GM19025 (cell line): ENCODE results near the gene SUCNR1.
"Not testable (repeated sequence)": the region's sequence is repeated elsewhere in the genome, so short reads cannot be mapped to it uniquely, and the experiment has no call there.

ENCODE experiments used
- ATAC-seq: cut with Tn5 transposase; IDR thresholded peaks from one replicate; pipeline ENCODE4 v1.9.1; 2021; ENCODE audit warnings: mild to moderate bottlenecking, low read depth, moderate library complexity; ENCODE audit not compliant: unreplicated experiment

Gene SUCNR1

DNA sequence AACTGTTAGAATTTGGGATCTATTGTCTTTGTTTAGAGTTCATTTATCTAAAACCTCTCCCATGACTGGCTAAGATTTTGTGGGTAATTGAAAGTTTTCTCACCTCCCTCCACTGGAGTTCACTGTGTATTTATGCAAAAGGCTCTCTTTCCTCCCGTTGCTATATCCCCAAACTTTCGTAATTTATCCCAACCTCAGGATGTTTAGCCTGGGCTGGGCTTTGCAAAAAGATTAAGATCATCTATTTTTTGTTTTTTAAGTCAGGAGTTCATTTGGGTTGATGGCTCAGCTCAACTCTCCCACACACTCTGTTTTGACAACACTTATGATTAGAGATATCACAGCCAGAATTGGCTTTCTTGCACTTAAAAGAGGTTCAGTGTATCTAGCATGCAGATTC, 27.0 kb downstream of the SUCNR1 start:
- ATAC-seq = no peak

DNA sequence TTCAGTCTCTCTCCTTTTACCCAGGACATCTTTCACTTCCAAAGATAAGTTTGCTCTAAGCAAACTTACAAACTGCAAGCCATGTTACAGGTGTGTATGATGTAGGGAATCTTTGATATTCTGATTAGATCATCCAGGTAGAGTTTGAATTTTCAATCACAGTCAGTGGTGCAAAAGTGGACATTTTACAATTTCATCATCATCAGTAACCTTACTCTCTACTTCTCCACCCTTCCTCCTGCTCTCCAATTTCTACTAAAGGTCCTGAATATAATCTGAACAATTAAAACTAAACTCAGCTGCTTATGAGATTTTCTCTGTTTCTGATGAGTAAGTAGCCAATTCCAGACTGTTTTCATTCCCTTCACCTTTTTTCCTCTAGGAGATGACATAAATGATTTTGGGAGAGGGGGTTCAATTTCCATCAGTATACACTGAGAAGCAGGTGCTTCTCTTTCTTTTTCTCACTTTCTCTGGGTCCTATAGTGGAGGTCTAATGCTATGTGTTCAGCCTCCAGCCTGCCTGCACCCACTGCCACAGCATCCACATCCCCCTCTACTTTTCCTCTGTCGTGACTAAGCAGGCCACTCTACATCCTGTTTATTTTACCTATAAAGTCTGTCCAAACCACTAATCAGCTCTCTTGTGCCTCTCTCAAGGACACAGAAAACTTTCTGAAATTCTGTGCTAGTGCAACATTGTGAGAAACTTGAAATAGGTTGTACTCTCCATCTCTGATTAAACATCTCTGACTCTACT, 27.6 kb downstream of the SUCNR1 start:
- ATAC-seq = no peak

DNA sequence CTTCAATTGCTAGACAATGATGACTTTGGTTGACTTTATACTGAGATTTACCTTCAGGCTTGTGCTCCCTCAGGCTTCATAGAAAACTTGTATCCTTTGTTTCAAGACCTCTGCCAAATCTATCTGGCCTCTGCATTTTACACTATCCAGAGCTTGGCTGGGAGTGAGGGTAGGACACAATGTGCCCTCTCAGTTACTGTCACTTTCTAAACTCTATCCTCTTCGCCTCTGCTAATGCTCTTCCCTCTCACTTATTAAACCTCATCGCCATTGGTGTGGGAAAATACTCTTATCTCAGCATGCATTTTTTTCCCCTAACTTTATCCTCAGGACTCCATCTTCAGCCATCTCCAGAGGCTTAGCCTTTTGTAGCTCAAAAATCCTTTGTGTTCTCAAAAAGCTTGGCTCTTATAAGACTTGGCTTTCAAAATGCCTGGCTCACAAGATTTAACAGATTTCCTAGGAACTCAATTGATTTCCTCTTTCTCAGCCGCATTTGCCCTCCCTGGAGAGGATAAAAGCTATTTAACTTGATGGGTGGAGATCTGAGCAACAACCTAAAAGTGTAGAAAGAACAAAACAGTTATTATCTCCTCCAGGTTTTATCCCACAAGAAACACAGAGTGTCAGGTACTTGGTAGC, 28.3 kb downstream of the SUCNR1 start:
- no peak for ATAC-seq

DNA sequence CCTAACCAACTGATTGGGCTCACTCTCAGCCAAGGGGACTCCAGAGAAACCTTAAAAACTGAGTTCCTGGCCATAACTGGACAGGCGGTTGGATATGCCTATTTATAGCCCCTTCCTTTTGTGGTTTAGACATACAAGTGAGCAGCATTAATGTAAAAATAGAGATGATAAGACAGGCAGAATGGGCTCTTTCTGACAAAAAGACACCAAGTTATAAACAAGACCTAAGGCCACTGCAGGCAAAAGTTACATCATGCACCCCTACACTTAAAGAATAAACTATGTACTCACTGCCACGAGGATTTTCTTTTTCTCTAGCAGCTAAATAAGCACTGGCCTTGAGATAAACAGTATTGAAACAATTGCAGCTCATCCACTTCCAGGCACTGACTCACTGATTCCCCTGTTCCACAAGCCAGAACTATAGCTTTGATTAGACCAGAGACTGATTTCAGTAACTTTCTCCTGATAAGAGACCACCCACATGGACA, 30.1 kb downstream of the SUCNR1 start:
- ATAC-seq = no peak

DNA sequence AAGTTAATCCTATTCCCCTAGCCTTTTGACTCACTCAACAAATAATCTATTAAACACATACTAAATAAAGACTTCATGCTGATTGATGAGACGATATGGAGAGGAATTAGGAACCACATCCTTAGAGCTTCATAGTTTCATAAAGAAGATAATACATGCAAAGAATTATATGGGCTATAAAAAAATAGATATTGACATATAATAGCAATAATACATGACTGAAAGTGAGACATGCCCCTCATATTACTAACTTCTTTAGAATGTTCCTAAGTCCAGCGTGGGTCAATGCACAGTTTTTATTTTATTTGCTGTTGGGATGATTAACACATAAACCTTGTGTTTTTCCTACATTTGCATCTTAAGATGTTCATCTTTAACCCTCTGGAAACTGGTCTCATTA, 32.2 kb downstream of the SUCNR1 start:
- ATAC-seq = no peak

DNA sequence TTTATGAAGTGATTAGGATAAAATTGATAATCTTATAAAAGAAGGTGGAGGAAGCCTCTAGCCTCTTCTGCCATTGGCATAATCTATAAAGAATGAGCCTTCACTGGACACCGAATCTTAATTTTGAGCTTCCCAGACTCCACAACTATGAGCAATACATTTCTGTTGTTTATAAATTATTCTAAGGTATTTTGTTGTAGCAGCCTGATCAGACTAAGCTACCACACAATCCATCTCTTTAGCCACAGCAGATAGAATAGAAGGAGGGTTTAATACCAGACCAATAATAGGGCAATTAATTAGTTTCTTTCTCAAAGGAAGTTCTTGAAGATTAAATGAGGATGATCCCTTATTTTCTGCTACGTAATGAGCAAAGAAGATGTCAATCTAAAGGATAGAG, 33.3 kb downstream of the SUCNR1 start:
- no peak for ATAC-seq

DNA sequence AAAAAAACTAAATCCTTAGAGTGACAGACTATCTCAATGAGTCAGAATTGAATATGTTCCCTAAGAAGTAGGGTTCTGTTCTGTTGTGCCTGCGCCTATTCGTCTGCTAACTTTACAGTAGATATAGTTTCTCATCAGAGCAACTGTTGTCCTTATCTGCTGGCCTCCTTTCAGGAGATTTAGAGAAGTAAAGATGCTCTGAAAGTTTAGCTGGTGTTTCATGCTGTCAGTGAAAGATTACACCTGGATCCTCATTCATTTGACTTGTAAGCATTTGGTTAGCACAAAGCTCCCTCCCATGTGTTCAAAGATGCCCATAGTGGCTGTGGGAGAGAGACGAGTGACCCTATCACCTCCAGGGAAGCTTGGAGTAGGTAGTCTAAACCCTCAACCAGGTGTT, 35.0 kb downstream of the SUCNR1 start:
- no peak for ATAC-seq

DNA sequence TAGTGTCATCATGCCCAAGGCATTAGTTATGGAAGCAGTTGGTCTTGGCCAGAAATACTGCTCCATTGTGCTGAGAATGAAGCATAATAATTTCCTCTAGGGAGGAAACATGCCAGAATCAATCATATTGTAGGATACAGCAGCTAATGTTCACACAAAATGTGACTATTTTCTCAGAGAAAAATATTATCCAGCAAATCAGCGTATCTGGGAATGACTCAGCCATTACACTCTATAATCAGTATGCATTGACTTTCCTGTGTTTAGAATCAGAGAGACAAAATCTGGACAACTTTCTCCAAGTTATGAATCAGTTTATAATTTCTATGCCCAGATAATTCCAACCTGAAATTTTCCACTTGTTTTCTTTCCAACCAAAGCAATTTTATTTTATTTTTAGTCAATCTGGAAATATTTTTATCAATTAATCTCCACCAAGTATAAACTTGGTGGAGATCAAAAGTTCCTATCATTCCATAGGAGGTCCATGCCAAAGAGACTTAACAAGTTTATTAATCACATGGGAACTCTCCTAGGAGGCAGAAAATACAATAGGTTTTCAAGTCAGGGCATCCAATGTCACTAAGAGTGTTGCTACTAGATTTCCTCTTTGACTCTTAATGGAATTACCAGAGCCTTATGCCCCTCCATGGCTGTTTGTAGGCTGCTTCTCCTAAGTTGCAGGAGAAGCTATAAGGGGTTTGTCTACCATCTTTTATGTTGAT, 36.4 kb downstream of the SUCNR1 start:
- ATAC-seq = no peak

DNA sequence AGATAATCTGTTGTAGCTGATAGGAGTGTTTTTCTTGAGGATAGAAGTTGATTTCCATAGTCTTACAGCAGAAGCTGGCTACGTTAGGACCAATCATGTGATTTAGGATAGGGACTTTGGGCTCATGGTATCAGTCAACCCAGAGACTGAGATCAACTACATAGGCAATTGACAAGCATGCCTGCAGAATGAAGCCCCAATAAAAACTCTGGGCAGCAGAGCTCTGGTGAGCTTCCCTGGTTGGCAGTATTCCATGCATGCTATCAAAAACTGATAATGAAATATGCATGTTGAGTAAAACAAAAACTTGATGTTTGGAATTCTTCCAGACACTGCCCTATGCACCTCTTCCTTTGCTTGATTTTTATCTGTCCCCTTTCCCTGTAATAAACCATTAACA, 38.0 kb downstream of the SUCNR1 start:
- no peak for ATAC-seq

DNA sequence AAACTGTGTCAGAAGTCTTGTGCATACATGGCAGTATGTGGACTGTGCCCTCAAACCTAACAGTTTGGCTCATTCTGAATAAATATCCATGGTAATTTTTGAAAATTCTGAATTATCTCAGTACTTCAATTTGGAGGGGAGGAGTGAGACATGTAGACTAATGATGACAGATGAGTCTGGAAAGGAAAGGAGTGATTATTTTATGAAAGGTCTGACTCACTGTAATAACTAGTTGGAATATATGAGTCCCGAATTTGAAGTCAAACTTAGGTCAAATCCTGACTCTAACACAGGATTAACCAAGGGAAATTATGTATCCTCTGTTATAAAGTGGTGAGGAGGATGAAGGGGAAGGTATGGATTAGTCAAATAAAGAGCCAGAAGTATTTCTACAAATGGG, 38.6 kb downstream of the SUCNR1 start:
- no peak for ATAC-seq

DNA sequence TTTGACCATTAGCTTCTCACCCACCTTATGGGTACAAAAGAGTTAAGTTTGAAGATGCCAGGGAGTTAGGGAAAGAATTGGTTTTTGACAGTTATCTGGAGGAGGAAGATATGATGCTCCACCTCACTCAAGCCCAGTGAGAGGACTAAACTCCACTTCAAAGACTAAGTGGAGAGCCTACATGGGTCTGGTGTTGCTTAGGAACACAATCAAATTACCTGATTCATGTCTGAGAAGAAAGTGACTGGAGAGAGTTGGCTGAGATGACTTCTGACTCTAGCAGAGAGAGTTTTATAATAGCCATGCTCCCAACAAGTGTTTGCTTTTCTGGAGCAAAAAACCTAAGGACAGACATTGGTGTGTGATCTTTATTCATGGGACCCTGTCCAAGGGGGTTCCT, 43.3 kb downstream of the SUCNR1 start:
- no peak for ATAC-seq

DNA sequence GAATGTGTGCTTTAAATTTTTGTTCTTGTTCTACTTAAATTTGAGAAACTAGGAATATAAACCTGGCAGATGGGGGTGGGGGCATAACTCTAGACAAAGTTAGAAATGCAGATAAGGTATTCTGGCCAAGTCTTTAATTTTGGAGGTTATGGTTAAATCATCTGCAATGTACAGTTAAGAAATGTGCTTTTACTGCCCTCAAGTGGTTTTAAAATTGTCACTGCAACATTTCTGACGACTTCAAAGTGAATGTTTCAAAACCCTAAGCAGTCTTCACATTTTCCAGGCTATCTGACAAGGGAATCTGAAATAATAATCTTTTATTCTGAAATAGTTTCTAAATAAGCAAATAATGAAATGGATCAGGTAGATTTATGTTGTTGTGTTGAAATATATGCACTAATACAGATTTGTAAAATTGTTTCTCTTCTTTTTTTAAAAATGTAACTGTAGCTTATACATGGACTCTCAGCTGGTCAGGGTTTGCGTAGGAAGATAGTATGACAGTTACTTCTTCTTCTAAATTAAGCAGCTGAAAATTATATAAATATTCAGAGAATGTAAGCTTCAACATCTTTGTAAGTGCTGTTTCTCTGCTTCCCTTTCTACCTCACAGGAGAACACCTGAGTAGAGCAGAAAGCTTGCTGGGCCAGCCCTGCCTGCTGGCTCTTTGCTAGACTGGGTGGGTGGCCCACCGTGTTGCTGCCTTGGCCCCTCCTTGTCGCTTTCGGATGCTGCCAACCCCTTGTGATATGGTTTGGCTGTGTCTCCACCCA, 45.0 kb downstream of the SUCNR1 start:
- no peak for ATAC-seq

DNA sequence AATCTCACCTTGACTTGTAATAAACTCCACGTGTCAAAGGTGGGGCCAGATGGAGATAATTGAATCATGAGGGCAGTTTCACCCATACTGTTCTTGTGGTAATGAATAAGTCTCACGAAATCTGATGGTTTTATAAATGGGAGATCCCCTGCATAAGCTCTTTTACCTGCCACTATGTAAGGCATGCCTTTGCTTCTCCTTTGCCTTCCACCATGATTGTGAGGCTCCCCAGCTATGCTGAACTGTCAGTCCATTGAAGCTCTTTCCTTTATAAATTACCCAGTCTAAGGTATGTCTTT, 45.5 kb downstream of the SUCNR1 start:
- no peak for ATAC-seq

DNA sequence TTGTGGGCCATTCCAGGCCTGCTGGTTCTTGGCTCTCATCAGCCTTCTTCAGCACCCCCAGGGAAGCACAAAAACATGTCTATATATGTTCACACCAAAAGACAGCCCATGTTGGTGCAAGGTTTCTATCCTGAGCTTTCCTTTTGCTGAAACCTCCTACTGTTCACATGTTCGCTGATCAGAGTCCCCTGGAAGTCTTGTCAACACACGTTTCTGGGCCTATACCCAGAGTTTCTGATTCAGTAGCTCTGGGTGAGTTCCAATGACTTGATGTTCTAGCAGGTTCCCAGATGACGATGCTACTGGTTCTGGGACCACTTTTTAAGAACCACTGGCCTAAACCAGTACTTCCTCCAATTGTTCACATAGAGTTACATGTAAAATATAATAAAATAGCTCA, 46.0 kb downstream of the SUCNR1 start:
- ATAC-seq = no peak

DNA sequence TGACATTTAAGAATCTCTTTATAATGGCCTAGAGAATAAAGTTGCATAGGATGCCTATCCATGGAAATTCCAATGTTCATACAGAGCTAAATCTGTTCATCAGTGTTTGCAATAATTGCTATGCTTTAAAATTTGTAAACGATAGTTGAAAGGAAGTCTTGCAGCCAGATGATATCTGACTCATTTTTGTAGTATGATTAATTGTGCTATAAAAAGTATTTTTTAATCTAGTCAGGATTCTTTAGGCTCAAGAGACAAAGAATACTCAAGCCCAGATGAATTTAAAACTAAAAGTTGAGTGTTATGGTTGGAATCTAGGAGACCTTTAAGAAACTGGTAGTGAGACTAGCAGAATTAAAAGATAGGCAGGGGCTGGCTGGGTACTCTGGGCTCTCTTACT, 50.5 kb downstream of the SUCNR1 start:
- ATAC-seq = no peak

DNA sequence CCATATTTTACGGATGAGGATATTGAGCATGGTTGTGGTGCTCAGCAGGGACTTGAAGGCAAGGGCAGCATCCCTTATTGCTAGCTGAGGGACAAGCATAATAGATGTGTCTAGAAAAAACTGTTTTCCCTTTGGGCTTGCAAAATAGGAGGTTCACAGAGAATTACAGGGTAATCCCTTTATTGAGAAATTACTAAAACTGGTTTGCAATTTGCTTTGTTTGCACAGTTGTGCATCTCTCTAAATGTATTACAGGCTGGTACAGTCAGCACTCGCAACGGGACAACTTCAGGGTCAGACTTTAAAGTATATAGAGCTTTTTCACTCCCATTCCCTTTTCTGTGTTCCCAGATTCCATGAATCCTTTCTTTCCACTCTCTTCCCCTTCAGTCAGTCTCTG, 51.3 kb downstream of the SUCNR1 start:
- no peak for ATAC-seq

DNA sequence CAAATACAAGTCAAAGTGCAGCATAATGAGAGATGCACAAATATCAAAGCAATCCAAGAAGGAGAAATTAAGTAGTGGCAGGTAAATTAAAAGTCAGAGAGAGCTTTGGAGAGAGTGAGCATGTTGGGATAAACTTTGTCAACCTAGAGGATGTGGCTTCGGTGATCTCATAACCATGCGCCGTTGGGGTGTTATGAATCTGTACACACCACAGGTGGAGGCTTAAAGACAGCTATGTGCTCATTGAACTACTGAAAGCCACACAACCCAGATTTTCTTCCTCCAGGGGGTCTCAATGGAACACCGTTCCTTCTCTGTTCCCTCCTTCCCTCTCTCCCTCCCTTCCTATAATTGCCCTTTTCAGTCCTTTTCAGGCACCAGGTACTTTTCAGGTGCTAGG, 52.0 kb downstream of the SUCNR1 start:
- no peak for ATAC-seq

DNA sequence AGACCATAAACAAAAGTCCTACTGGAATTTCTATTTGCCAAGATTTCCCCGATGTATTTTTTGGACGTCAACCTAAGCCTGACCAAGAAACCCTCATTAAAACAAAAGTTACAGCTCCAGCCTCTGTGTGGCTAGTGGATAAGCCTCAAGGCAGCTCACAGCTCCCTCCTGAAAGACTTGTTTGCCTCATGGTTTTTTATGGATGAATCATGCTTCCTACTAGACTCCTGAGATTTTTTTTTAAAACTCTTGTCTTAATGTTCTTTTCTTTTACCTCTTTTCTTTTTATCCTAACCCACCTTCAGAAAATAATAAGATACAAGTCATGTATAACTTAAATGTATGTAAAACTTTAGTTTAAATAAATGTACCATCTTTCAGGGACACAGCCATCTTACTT, 52.4 kb downstream of the SUCNR1 start:
- ATAC-seq = no peak

DNA sequence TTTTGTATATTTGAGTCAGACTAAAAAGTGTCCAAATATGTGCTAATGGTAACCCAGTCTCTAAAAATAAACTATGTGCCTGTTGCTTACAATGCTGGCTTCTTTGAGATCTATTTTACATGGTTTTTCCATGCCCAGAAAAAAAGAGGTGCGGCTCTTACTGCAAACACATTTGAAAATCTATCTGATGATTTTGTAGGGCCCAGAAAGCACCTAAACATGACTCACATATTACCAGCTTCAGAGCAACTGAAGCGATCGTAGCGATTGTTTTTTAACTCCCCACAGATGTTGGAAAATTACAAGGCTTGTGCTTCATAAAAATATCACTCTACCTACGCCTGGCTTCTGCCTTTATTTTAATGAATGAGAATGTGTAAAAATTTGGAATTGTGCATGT, 53.5 kb downstream of the SUCNR1 start:
- no peak for ATAC-seq

DNA sequence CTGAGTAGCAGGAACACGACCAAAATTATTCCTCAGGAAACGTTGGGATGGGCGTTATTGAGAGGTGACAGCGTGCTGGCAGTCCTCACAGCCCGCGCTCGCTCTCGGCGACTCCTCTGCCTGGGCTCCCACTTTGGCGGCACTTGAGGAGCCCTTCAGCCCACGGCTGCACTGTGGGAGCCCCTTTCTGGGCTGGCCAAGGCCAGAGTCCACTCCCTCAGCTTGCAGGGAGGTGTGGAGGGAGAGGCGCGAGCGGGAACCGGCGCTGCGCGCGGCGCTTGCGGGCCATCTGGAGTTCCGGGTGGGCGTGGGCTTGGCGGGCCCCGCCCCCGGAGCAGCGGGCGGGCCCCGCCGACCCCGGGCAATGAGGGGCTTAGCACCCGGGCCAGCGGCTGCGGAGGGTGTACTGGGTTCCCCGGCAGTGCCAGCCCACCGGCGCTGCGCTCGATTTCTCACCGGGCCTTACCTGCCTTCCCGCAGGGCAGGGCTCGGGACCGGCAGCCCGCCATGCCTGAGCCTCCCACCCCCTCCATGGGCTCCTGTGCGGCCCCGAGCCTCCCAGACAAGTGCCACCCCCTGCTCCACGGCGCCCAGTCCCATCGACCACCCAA, 54.6 kb downstream of the SUCNR1 start:
- ATAC-seq = not testable (repeated sequence)

DNA sequence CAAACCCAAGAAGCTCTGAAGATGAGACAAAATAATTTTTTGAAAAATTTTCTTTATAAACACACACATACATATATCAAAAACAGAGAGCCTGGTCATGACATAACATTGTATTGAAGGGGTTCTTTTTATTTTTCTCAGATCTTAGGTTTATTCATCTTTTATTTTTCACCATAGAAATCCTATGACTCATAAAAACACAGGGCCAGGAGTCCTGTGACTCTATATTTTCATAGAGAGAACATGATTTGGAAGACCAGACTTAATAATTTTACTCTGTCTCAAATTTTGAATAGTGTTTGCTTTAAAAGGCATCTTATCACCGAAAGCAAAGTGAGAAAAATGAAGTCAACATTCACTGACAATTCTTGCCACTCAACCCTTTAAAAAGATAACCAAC, 57.7 kb downstream of the SUCNR1 start:
- ATAC-seq = no peak
